ENCODE results near the gene DCAF11. TPM values are rescaled to one million over a fixed set of nuclear protein-coding genes. Genes with fewer than 3 reads are reported as not detected.
A peak's percentile ranks its signal among the peaks of the same experiment; 100 is the strongest.

DCAF11 gene
- total RNA-seq, 1 experiment from 2014 or later: 42.9 TPM

- no peak for DNase-seq (ENCODE audit: low read depth)
Observed at GRCh38 chr14:24079491-24080141, 35.0 kb upstream of the DCAF11 start.

- no peak for DNase-seq (ENCODE audit: low read depth)
Observed at GRCh38 chr14:24080142-24080530, 34.4 kb upstream of the DCAF11 start.

- peak; percentile 21 for DNase-seq (ENCODE audit: low read depth)
Observed at GRCh38 chr14:24080888-24081738, 33.5 kb upstream of the DCAF11 start.

GRCh38 chr14:24081739-24082211 is 32.8 kb upstream of the DCAF11 start:
- DNase-seq (ENCODE audit: low read depth): no peak

- no peak for DNase-seq (ENCODE audit: low read depth)
Observed at GRCh38 chr14:24082411-24083080, 32.0 kb upstream of the DCAF11 start.

- DNase-seq (ENCODE audit: low read depth): no peak
Observed at GRCh38 chr14:24083462-24083861, 31.1 kb upstream of the DCAF11 start.

GRCh38 chr14:24084440-24084839 is 30.1 kb upstream of the DCAF11 start:
- no peak for DNase-seq (ENCODE audit: low read depth)

GRCh38 chr14:24085215-24085614 is 29.4 kb upstream of the DCAF11 start:
- DNase-seq (ENCODE audit: low read depth): no peak

GRCh38 chr14:24086193-24086955 is 28.2 kb upstream of the DCAF11 start:
- DNase-seq (ENCODE audit: low read depth): no peak

- no peak for DNase-seq (ENCODE audit: low read depth)
Observed at GRCh38 chr14:24087004-24087403, 27.6 kb upstream of the DCAF11 start.

- DNase-seq (ENCODE audit: low read depth): no peak
Observed at GRCh38 chr14:24088095-24088494, 26.5 kb upstream of the DCAF11 start.

GRCh38 chr14:24089890-24090289 is 24.7 kb upstream of the DCAF11 start:
- DNase-seq (ENCODE audit: low read depth): no peak

- no peak for DNase-seq (ENCODE audit: low read depth)
Observed at GRCh38 chr14:24092110-24092504, 22.5 kb upstream of the DCAF11 start.

GRCh38 chr14:24092505-24093206 is 21.9 kb upstream of the DCAF11 start:
- no peak for DNase-seq (ENCODE audit: low read depth)

GRCh38 chr14:24093207-24093900 is 21.2 kb upstream of the DCAF11 start:
- DNase-seq (ENCODE audit: low read depth): no peak

GRCh38 chr14:24093901-24094840 is 20.4 kb upstream of the DCAF11 start, which contains the start of gene PCK2:
TSS of gene PCK2 (plus strand) at chr14:24094311. CDS start at chr14:24094406, 95 bp downstream.
- DNase-seq (ENCODE audit: low read depth): peak; percentile 91

- no peak for DNase-seq (ENCODE audit: low read depth)
Observed at GRCh38 chr14:24094841-24095270, 19.7 kb upstream of the DCAF11 start.

GRCh38 chr14:24095271-24096068 is 19.1 kb upstream of the DCAF11 start:
- peak; percentile 81 for DNase-seq (ENCODE audit: low read depth)

Measured in RPMI7951 (cell line).